GM21786 (cell line): ENCODE data around the gene ASB13.
"Not testable (repeated sequence)": the region's sequence is repeated elsewhere in the genome, so short reads cannot be mapped to it uniquely, and the experiment has no call there.

Experiments used
- ATAC-seq: cut with Tn5 transposase; IDR thresholded peaks from one replicate; pipeline ENCODE4 v1.9.1; 2021; ENCODE audit not compliant: unreplicated experiment

The ASB13 gene

GRCh38 chr10:5625992-5626777 lies 40.2 kb downstream of the ASB13 start:
- no peak for ATAC-seq

DNA sequence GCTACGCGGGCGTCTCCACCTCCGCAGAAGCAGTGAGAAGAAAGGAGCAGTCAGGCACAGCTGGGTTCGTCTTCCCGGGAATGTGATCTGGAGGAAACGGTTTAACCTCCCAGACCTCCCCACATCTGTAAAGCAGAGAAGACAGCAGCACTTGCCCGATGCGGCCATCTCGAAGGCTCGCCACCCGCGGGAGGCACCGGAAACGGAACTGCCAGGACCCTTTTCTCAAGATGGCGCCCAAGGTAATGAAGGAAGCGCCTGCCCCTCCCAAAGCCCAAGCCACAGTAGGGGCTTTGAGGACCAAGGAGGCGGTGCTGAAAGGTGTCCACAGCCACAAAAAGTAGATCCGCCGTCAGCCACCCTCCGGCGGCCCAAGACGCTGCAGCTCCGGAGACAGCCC lies 41.7 kb downstream of the ASB13 start:
- no peak for ATAC-seq

DNA sequence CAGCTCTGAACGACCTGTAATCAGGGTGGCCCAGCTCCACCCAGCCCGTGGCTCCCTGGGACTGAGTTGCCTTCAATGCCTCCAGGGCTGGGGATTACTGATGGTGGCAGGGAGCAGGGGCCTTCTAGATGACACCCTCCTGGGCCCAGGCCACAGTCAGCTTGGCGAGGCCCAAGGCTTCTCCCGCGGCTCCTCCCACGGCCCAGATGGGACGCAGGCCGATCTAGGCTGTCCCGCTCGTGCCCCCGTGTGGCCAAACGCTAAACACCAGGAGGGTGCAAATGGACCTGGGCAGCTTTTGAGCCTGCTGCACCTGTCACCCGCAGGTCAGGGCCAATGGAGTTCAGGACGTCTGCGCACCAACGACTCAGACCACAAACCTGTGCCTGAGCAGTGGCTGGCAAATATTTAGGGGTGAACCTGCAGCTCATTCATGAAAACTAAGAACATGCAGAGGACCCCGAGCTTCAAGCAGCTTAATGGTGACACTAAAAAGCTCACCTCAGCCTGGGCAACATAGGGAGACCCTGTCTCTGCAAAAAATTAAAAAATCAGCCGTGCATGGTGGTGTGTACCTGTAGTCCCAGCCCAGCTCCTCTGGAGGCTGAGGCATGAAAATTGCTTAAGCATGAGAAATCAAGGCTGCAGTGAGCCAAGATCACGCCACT lies 43.2 kb downstream of the ASB13 start:
- peak; percentile 92 for ATAC-seq

DNA sequence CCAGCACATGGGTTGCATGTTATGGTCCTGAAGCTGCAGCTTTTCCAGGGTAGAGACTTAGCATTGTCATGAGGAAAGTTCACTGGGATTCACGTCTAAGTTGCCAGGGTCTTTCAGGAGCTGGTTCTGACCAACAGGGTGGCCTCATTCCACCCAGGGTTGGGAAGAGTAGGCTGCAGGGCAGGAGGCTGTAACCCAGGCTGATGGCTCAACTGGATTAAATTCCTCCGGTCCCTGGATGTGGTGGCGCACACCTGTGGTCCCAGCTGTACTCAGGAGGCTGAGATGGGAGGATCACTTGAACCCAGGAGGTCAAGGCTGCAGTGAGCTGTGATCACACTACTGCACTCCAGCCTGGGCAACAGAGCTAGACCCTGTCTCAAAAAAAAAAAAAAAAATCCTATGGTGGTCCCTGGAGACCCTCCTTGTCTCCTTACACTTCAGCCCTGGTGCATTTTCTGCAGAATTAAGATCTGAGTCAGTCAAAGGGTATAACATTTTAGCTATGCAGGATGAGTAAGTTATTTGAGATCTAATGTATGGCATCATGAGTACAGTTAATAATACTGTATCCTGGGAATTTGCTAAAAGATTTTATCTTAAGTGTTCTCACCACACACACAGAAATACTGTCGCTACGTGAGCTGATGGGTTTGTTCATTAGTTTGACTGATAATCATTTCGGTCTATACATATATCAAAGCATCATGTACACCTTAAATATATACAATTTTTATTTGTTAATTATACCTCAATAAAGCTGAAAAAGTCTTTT lies 44.0 kb downstream of the ASB13 start:
- ATAC-seq = no peak

- not testable (repeated sequence) for ATAC-seq
These were observed 45.0 kb downstream of the ASB13 start for GRCh38 chr10:5621371-5621770.

- no peak for ATAC-seq
These were observed 45.4 kb downstream of the ASB13 start for GRCh38 chr10:5620966-5621365.

DNA sequence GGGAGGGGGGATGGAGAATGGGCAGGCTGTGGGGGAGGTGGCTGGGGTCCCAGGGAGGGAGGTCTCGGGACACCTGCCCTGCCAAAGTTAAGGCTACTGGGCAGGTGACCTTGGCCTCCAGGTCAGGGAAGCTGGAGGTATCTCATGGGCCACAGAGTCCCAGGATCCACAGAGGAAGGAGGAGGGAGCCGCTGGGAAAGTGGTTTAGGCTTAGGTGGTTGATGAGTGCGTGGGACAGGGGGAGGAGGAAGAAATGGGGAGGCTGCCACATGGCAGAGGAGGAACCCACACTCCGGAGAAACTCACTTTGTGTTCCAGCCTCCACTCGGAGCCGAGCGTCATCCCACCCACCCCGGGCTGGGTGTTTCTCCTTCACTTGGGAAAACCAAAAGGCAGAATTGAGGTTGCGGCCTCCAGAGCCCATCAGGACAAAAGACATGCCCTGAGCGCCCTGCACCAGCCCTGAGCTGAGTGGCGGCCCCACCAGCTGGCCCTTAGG lies 46.1 kb downstream of the ASB13 start:
- no peak for ATAC-seq

DNA sequence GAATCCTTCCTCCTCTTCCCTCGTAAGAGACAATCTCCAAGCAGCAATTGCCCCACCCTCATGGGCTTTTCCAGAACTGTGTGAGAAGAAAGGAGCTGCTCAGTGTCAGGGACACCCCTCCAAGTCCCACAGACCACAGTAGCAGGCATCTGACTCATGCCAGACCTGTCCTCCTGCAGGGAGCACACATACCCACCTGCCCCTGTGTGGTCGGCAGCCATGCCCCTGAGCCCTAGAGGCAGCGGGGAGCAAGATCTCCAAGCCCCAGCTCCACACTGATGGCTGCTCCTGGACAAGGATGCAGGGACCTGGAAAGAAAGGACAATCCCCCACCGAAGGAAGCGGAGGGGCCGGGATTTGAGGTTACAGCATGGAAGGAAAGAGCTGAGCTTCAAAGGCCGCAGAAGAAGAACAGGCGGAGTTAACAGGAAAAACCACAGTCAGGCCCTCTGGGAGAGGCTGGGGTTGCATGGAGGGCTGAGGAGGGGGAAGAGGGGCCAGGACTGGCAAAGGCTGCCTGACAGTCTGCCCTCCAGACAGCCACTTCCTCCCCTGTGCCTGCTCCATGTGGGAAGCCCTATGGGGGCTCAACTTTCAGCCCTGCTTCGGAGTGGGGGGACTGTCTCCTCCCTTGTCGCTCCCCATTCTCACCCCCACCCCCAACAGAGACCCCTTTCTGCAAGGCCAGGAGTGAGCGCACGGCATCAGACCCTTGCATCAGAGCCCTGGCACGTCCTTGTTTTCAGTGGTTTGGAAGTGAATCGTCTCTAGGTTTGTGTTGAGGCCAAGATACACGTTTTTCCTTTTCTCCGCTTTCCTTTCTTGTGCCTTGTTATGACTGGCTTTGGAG lies 46.8 kb downstream of the ASB13 start:
- ATAC-seq = no peak

- ATAC-seq = no peak
These were observed 47.6 kb downstream of the ASB13 start for GRCh38 chr10:5618829-5619228.

DNA sequence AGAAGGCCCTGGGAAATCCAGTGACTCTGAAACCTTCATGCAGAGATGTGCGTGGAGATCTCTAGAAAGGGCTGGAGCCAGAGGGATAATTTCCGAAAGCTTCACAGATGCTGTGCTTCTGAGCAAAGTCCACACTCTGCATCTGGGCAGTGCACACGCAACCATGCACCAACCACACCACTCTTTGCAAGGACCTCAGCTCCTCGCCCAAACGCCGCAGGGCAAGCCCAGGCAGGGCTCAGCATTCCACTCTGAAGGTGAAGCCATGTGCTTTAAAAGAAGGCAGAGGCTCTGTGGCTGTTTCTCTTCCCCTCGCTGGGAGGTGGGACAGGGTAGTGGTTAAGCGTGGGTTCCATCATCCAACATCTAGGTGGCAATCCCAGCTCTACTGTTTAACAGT lies 48.4 kb downstream of the ASB13 start:
- ATAC-seq = no peak

DNA sequence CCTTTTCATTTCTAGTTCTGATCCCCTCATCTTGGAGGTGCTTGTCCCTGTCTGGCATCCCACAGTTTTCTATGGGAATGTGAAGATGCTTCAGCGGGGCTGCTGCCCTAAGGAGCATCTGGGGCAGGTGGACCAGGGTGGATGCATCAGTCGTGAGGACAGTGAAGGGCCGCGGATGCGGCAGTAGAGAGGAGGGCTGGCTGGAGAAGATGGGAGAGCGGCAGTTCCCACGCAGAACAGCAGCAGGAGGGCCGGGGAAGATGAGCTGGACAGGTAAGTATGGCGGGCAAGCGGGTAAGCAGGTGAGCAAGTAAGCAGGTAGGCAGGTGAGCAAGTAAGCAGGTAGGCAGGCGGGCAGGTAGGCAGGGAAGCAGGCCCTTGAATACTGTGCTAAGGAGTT lies 48.9 kb downstream of the ASB13 start:
- no peak for ATAC-seq

DNA sequence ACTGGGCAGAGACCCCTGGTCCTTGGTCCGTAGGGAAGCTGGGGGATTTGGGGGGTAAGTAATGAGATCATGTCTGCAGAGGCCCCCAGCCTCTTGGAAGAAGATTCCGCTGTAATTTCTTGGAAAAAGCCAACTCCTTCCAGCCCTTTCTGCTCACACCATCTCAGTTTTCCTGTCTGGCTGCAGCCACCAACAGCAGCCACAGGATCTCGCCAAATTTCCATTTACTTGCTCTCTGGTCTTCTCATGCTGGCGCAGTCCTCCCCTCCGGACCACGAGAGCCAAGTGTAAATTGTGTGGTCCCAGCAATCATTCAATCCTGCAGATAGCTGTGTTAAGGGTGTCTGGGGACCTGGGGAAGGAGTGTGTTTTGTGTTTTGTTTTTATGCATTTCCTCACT lies 49.6 kb downstream of the ASB13 start:
- no peak for ATAC-seq

DNA sequence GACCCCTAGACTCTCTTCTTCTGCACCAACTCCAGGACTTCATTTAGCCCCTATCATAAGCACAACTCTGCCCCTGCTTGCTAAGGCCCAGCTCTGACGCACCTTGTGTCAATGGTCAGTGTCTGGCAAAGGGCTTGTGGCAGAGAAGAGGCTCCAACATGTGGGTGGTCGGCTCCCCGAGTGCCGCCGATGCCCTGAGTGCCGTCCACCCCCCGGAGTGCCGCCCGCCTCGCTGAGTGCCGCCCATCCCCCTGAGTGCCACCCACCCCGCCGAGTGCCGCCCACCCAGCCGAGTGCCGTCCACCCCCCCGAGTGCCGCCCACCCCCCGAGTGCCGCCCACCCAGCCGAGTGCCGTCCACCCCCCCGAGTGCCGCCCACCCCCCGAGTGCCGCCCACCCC lies 50.3 kb downstream of the ASB13 start:
- no peak for ATAC-seq

DNA sequence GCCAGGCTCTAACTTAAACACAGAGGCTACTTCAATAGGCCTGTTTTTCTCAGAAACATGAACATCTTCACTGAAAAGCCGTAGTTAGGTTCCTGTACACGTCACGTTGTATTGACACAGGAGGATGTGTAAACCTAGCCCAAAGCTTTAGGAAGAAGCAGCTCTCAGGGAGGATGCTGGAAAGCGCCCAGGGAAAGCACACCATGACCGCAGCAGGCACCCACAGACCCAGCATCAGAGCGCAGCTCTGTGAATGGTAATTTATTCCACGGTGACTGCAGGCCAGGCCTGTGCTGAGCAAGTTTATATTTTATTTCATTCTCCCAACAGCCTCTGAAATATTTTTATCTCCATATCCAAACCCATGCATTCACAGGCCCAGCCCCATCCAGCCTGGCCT lies 51.1 kb downstream of the ASB13 start:
- no peak for ATAC-seq

GRCh38 chr10:5614155-5614721 lies 52.2 kb downstream of the ASB13 start:
- no peak for ATAC-seq

- no peak for ATAC-seq
These were observed 52.8 kb downstream of the ASB13 start for GRCh38 chr10:5613481-5614154.

GRCh38 chr10:5611899-5612680 lies 54.3 kb downstream of the ASB13 start:
- no peak for ATAC-seq

GRCh38 chr10:5609952-5610616 lies 56.3 kb downstream of the ASB13 start:
- no peak for ATAC-seq
